Keratinocyte (primary cell): ENCODE data around the gene MAGOHB. TPM values are rescaled to one million over a fixed set of nuclear protein-coding genes. Genes with fewer than 3 reads are reported as not detected.

Experiments
- DNase-seq: peaks from one replicate; pipeline ENCODE4 v3.0.0-alpha.2; 2011; ENCODE audit warnings: low read depth, missing footprints, low spot score
- FAIRE-seq: peaks from 2 replicates; lab custom pipeline; 2011; peaks lifted over from hg19 to GRCh38; lab: Jason Lieb, UNC
- H2AFZ ChIP-seq: 2 replicates; pipeline ENCODE4 v1.6.0; 2012; ENCODE audit warnings: low read length, control low read depth, inconsistent platforms; ENCODE audit not compliant: control insufficient read depth
- H3K27ac ChIP-seq: 2 replicates; pipeline ENCODE4 v1.5.1; 2011; ENCODE audit warnings: low read length; ENCODE audit not compliant: control insufficient read depth, insufficient read depth
- H3K27me3 ChIP-seq: 3 replicates; pipeline ENCODE4 v1.6.0; 2011; ENCODE audit warnings: low read length; ENCODE audit not compliant: control insufficient read depth, insufficient read depth; ENCODE audit errors: extremely low read depth
- H3K36me3 ChIP-seq, 2 experiments: 2 replicates in 1 of 2; 3 replicates in 1 of 2; pipeline ENCODE4 v1.5.1; 2011; ENCODE audit warnings: low read length in 2 of 2, mild to moderate bottlenecking in 1 of 2; ENCODE audit not compliant: control insufficient read depth in 2 of 2, insufficient read depth in 2 of 2; ENCODE audit errors: extremely low read depth in 1 of 2
- H3K4me1 ChIP-seq: 3 replicates; pipeline ENCODE4 v1.5.1; 2011; ENCODE audit warnings: low read length; ENCODE audit not compliant: control insufficient read depth, insufficient read depth; ENCODE audit errors: extremely low read depth
- H3K4me2 ChIP-seq: 3 replicates; pipeline ENCODE4 v1.6.0; 2011; ENCODE audit warnings: low read depth, low read length; ENCODE audit not compliant: control insufficient read depth, insufficient read depth; ENCODE audit errors: extremely low read depth
- H3K4me3 ChIP-seq, 3 experiments: fragments of 200-600 bp in 1 of 3; sonication (generic) in 1 of 3; 2 replicates in 2 of 3; 3 replicates in 1 of 3; pipeline ENCODE4 v1.5.1; 2011 to 2016; ENCODE audit warnings: low read length in 3 of 3, mild to moderate bottlenecking in 3 of 3, control low read depth in 2 of 3, inconsistent platforms in 1 of 3, low read depth in 1 of 3, mixed read lengths in 1 of 3, mixed run types in 1 of 3, moderate library complexity in 1 of 3; ENCODE audit not compliant: control insufficient read depth in 2 of 3, insufficient read depth in 2 of 3; ENCODE audit errors: extremely low read depth in 1 of 3
- H3K79me2 ChIP-seq: 2 replicates; pipeline ENCODE4 v1.6.0; 2012; ENCODE audit warnings: low read length; ENCODE audit not compliant: control insufficient read depth, insufficient read depth
- H3K9ac ChIP-seq: 3 replicates; pipeline ENCODE4 v1.6.0; 2011; ENCODE audit warnings: low read length; ENCODE audit not compliant: control insufficient read depth, insufficient read depth; ENCODE audit errors: extremely low read depth
- H3K9me1 ChIP-seq: 3 replicates; pipeline ENCODE4 v1.6.0; 2011; ENCODE audit warnings: low read length; ENCODE audit not compliant: control insufficient read depth, insufficient read depth; ENCODE audit errors: extremely low read depth
- H3K9me3 ChIP-seq: 2 replicates; pipeline ENCODE4 v1.5.1; 2012; ENCODE audit warnings: low read depth, low read length; ENCODE audit not compliant: control insufficient read depth
- H4K20me1 ChIP-seq: 3 replicates; pipeline ENCODE4 v1.6.0; 2011; ENCODE audit warnings: low read length; ENCODE audit not compliant: control insufficient read depth, insufficient read depth; ENCODE audit errors: extremely low read depth
- EZH2 ChIP-seq: IDR thresholded peaks from one replicate; pipeline ENCODE4 v1.6.1; 2012; ENCODE audit warnings: inconsistent platforms, mild to moderate bottlenecking, low read length, moderate library complexity
- dilution Hi-C: fragments of 300-500 bp; cut with MboI; formaldehyde crosslinking; loops from one replicate; pipeline ENCODE4 v1.7.0; 2020; ENCODE audit warnings: low sequenced_read_pairs; ENCODE audit not compliant: extremely low pct_ligation_motif_present
- polyA plus RNA-seq, 5 experiments: library from polyadenylated mRNA; depleted of rRNA in 3 of 5; stranded (reverse) in 3 of 5; stranded (forward) in 1 of 5; unstranded in 1 of 5; fragments of >200 nt; gene quantifications; 1 replicate in 1 of 5; 2 replicates in 3 of 5; 3 replicates in 1 of 5; pipeline versions ENCODE4 v1.2.1 to v1.2.3, GENCODE V29; 2011 to 2012; ENCODE audit warnings: missing spikeins in 2 of 5, low read depth in 1 of 5, low replicate concordance in 1 of 5
- TF ChIP-seq, protein P1 (sequence below), 3 experiments: IDR thresholded peaks in 1 of 3; conservative IDR thresholded peaks in 1 of 3; optimal IDR thresholded peaks in 1 of 3; 2 replicates in 2 of 3; 3 replicates in 1 of 3; pipeline versions ENCODE3 to v1.5.1; 2011; ENCODE audit warnings: low read length in 3 of 3, mild to moderate bottlenecking in 3 of 3, moderate library complexity in 2 of 3, control low read depth in 1 of 3, inconsistent platforms in 1 of 3; ENCODE audit not compliant: insufficient read depth in 2 of 3; ENCODE audit errors: extremely low read depth in 1 of 3

Gene MAGOHB
- polyA plus RNA-seq, 1 donor (not counting 4 experiments of a cell fraction or from before 2014, with no cell fraction given) = 34.2 TPM

DNA sequence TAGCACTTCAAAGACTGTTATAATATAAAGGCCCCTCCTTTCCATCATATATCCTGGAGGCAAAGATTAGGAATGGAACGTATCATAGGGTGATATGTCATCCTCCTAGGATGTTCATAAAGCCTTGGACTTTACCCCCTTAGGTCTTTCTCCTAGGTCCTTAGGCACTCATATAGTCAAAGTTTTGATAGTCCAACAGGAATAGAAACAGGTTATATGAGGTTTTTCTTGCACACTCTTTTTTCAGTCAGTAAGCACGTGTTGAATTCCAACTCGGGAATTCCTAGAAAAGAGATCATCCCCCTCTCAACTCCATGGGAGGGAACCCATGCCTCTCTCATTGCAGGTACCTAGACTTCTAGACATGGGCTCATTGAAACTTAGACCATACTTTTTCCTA lies 20.1 kb upstream of the MAGOHB start:
- FAIRE-seq (no peak), DNase-seq (no peak)
- H3K4me1 ChIP-seq = peaks cover 2% of the 10 kb centered on the region
- peaks cover 0 to 3% of the 10 kb centered on the region in 2 experiments for H3K36me3 ChIP-seq
- H3K9ac ChIP-seq = no peak overlapping the region
- H3K27ac ChIP-seq = no peak overlapping the region
- H4K20me1 ChIP-seq = no peaks in the 10 kb centered on the region
- no peaks in the 10 kb centered on the region for H3K79me2 ChIP-seq
- dilution Hi-C loops = no loop called here
- no peak overlapping the region for H2AFZ ChIP-seq
- no peak overlapping the region for H3K4me3 ChIP-seq
- H3K27me3 ChIP-seq = no peaks in the 10 kb centered on the region
- H3K9me1 ChIP-seq = no peaks in the 10 kb centered on the region
- no peak overlapping the region for H3K4me2 ChIP-seq
- TF ChIP-seq, protein P1, sequence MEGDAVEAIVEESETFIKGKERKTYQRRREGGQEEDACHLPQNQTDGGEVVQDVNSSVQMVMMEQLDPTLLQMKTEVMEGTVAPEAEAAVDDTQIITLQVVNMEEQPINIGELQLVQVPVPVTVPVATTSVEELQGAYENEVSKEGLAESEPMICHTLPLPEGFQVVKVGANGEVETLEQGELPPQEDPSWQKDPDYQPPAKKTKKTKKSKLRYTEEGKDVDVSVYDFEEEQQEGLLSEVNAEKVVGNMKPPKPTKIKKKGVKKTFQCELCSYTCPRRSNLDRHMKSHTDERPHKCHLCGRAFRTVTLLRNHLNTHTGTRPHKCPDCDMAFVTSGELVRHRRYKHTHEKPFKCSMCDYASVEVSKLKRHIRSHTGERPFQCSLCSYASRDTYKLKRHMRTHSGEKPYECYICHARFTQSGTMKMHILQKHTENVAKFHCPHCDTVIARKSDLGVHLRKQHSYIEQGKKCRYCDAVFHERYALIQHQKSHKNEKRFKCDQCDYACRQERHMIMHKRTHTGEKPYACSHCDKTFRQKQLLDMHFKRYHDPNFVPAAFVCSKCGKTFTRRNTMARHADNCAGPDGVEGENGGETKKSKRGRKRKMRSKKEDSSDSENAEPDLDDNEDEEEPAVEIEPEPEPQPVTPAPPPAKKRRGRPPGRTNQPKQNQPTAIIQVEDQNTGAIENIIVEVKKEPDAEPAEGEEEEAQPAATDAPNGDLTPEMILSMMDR (optimal IDR thresholded peaks at IDR 0.05 in 1 of 3, IDR thresholded peaks at IDR 0.05 in 1 of 3, conservative IDR thresholded peaks at IDR 0.05 in 1 of 3; ENCODE audit: extremely low read depth in 1 of 3, insufficient read depth in 2 of 3, low read length in 3 of 3) = no peak
- no peak for TF ChIP-seq EZH2
- no peaks in the 10 kb centered on the region for H3K9me3 ChIP-seq

DNA sequence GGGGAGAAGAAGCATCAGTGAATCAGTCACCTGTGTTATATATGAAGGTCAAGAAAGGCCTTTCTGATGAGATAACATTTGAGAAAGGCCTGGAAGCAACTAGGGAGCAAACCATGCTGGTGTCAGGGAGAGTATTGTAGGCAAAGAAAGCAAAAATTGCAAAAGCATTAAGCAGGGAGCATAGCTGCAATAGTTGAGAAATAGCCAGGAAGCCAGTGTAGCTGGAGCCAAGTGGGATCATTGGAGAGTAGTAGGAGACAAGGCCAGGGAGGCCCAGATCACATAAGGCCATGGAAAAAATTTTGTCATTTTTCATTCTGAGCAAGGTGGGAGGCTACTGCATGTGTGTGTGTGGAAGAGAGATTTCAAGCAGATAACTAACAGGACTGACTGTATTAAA lies 18.8 kb upstream of the MAGOHB start:
- Histone ChIP-seq H2AFZ (no peak overlapping the region), H3K9me3 (no peaks in the 10 kb centered on the region), H3K4me2 (no peak overlapping the region), H3K4me3 (no peak overlapping the region), H3K9me1 (no peaks in the 10 kb centered on the region), H3K79me2 (no peaks in the 10 kb centered on the region), H3K4me1 (peaks cover 2% of the 10 kb centered on the region), H3K36me3 (peaks cover 0 to 3% of the 10 kb centered on the region in 2 experiments), H3K27ac (no peak overlapping the region), H3K9ac (no peak overlapping the region), H3K27me3 (no peaks in the 10 kb centered on the region), H4K20me1 (no peaks in the 10 kb centered on the region)
- FAIRE-seq = no peak
- TF ChIP-seq, protein P1 (optimal IDR thresholded peaks at IDR 0.05 in 1 of 3, IDR thresholded peaks at IDR 0.05 in 1 of 3, conservative IDR thresholded peaks at IDR 0.05 in 1 of 3; ENCODE audit: extremely low read depth in 1 of 3, insufficient read depth in 2 of 3, low read length in 3 of 3) = no peak
- no peak for TF ChIP-seq EZH2
- dilution Hi-C loops = no loop called here
- DNase-seq = no peak
